Glutamatergic neuron (in vitro differentiated cells): ENCODE measurements around the gene ARL8A. TPM values are rescaled to one million over a fixed set of nuclear protein-coding genes. Genes with fewer than 3 reads are reported as not detected.
"Not testable (repeated sequence)": the region's sequence is repeated elsewhere in the genome, so short reads cannot be mapped to it uniquely, and the experiment has no call there.

ENCODE experiments used
- DNase-seq: peaks from one replicate; pipeline ENCODE4 v3.0.0; 2022
- H3K27ac Mint-ChIP-seq: one replicate; pipeline ENCODE4 v1.8.0; 2020; ENCODE audit warnings: mild to moderate bottlenecking, mixed read lengths, inconsistent platforms; ENCODE audit not compliant: unreplicated experiment
- H3K27me3 Mint-ChIP-seq: one replicate; pipeline ENCODE4 v1.8.0; 2020; ENCODE audit warnings: mild to moderate bottlenecking, moderate library complexity, mixed read lengths, inconsistent platforms; ENCODE audit not compliant: unreplicated experiment
- H3K36me3 Mint-ChIP-seq: one replicate; pipeline ENCODE4 v1.8.0; 2020; ENCODE audit warnings: mild to moderate bottlenecking, mixed read lengths, inconsistent platforms; ENCODE audit not compliant: unreplicated experiment
- H3K4me1 Mint-ChIP-seq: one replicate; pipeline ENCODE4 v1.8.0; 2020; ENCODE audit warnings: mild to moderate bottlenecking, low read depth, mixed read lengths, inconsistent platforms; ENCODE audit not compliant: unreplicated experiment
- H3K4me3 Mint-ChIP-seq: one replicate; pipeline ENCODE4 v1.8.0; 2020; ENCODE audit warnings: mild to moderate bottlenecking, mixed read lengths, inconsistent platforms; ENCODE audit not compliant: unreplicated experiment
- H3K9me3 Mint-ChIP-seq: one replicate; pipeline ENCODE4 v1.8.0; 2020; ENCODE audit warnings: mild to moderate bottlenecking, moderate library complexity, mixed read lengths, inconsistent platforms; ENCODE audit not compliant: unreplicated experiment
- total RNA-seq: library from RNA; stranded (reverse); fragmentation: NEBNext Ultra II Directional; extraction: Animal tissue kit (Norgen Biotek cat#: 25700); gene quantifications from one replicate; pipeline ENCODE4 v1.2.1, GENCODE V29; 2021; ENCODE audit not compliant: unreplicated experiment
- TF ChIP-seq, protein P1 (sequence below): fragments of 200-600 bp; sonication (generic); IDR thresholded peaks from one replicate; pipeline ENCODE4 v1.5.0; 2021; ENCODE audit not compliant: partially characterized antibody, unreplicated experiment

The ARL8A gene
- total RNA-seq, 1 donor from 2014 or later: 160 TPM

GRCh38 chr1:202121006-202121405 lies 23.5 kb downstream of the ARL8A start:
- Mint-ChIP-seq H3K27me3 (peaks cover 6% of the 10 kb centered on the region), H3K36me3 (no peaks in the 10 kb centered on the region), H3K9me3 (peaks cover 10% of the 10 kb centered on the region), H3K27ac (no peak overlapping the region), H3K4me1 (peaks cover 7% of the 10 kb centered on the region), H3K4me3 (no peak overlapping the region)
- no peak for DNase-seq
- TF ChIP-seq, protein P1, sequence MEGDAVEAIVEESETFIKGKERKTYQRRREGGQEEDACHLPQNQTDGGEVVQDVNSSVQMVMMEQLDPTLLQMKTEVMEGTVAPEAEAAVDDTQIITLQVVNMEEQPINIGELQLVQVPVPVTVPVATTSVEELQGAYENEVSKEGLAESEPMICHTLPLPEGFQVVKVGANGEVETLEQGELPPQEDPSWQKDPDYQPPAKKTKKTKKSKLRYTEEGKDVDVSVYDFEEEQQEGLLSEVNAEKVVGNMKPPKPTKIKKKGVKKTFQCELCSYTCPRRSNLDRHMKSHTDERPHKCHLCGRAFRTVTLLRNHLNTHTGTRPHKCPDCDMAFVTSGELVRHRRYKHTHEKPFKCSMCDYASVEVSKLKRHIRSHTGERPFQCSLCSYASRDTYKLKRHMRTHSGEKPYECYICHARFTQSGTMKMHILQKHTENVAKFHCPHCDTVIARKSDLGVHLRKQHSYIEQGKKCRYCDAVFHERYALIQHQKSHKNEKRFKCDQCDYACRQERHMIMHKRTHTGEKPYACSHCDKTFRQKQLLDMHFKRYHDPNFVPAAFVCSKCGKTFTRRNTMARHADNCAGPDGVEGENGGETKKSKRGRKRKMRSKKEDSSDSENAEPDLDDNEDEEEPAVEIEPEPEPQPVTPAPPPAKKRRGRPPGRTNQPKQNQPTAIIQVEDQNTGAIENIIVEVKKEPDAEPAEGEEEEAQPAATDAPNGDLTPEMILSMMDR: no peak

GRCh38 chr1:202117898-202118371 lies 26.6 kb downstream of the ARL8A start:
- DNase-seq: no peak
- no peaks in the 10 kb centered on the region for H3K36me3 Mint-ChIP-seq
- TF ChIP-seq, protein P1: no peak
- H3K4me1 Mint-ChIP-seq: peaks cover 3% of the 10 kb centered on the region
- H3K4me3 Mint-ChIP-seq: no peak overlapping the region
- peaks cover 6% of the 10 kb centered on the region for H3K27me3 Mint-ChIP-seq
- no peak overlapping the region for H3K27ac Mint-ChIP-seq
- H3K9me3 Mint-ChIP-seq: peaks cover 6% of the 10 kb centered on the region

DNA sequence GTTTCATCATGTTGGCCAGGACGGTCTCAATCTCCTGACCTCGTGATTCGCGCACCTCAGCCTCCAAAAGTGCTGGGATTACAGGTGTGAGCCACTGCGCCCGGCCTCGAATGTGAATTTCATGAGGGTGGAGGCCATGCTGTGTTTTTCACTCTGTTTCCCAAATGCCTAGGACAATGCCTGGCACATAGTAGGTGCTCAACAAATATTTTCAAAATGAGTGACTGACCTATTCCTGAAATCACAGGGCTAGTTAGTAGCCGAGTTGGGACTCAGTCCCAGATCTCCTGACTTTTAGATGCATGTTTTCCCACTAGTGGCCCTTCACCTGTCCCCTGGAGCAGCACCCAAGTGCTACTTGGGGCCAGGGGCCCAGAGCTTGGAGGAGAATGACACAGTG lies 28.2 kb downstream of the ARL8A start:
- TF ChIP-seq, protein P1: no peak
- Mint-ChIP-seq H3K27me3 (peaks cover 2% of the 10 kb centered on the region), H3K9me3 (peaks cover 4% of the 10 kb centered on the region), H3K36me3 (no peaks in the 10 kb centered on the region), H3K4me1 (peaks cover 3% of the 10 kb centered on the region), H3K27ac (no peak overlapping the region), H3K4me3 (no peak overlapping the region)
- DNase-seq: no peak

DNA sequence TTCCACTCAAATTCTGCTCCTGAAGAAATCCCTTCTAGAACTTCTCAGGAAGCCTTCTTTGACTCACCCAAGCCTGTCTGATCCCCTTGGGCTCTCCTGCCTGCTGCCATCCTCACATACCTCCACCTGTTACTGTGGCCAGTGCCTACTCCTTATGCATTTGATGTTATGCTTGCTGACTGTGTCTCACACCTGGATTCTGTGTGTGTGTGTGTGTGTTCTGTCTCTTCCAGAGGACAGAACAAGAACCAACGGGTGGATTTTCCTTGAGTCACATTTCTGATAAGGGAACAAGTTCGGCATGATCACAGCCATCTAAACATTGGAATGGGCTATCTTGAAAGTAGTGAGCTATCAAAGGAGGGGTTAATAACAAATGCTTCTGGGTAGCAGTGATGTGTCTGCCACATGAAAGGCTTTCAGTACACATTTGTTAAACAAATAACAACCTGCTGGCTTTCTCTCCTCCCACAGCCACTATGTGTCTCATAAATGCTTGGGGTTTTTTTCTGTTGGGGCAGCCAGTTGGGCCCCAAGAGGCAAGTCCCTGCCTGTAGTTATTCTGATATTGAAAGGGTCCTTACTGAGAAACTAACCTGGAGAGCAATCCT lies 30.7 kb downstream of the ARL8A start:
- TF ChIP-seq, protein P1: no peak
- no peak overlapping the region for H3K27ac Mint-ChIP-seq
- H3K27me3 Mint-ChIP-seq: peaks cover 2% of the 10 kb centered on the region
- no peaks in the 10 kb centered on the region for H3K36me3 Mint-ChIP-seq
- peaks cover 3% of the 10 kb centered on the region for H3K4me1 Mint-ChIP-seq
- peaks cover 5% of the 10 kb centered on the region for H3K9me3 Mint-ChIP-seq
- H3K4me3 Mint-ChIP-seq: peak overlapping the region; percentile 39
- no peak for DNase-seq

- Mint-ChIP-seq H3K9me3 (peaks cover 6% of the 10 kb centered on the region), H3K36me3 (no peaks in the 10 kb centered on the region), H3K27me3 (no peaks in the 10 kb centered on the region), H3K4me1 (peaks cover 3% of the 10 kb centered on the region), H3K4me3 (peak overlapping the region; percentile 39), H3K27ac (no peak overlapping the region)
- TF ChIP-seq, protein P1: no peak
- no peak for DNase-seq
Observed at GRCh38 chr1:202112859-202113689, 31.5 kb downstream of the ARL8A start.

DNA sequence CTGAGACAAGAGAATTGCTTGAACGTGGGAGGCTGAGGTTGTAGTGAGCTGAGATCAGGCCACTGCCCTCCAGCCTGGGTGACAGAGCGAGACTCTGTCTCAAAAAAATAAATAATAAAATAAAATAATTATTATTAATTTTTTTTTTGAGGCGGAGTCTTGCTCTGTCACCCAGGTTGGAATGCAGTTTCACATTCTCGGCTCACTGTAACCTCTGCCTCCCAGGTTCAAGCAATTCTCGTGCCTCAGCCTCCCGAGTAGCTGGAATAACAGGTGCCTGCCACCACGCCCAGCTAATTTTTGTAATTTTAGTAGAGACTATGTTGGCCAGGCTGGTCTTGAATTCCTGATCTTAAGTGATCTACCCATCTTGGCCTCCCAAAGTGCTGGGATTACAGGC lies 32.9 kb downstream of the ARL8A start:
- not testable (repeated sequence) for H3K4me1 Mint-ChIP-seq, H3K4me3 Mint-ChIP-seq, H3K36me3 Mint-ChIP-seq, H3K27me3 Mint-ChIP-seq, H3K9me3 Mint-ChIP-seq, DNase-seq, H3K27ac Mint-ChIP-seq
